HG02981 (cell line): ENCODE measurements around the gene STYX.
"Not testable (repeated sequence)": the region's sequence is repeated elsewhere in the genome, so short reads cannot be mapped to it uniquely, and the experiment has no call there.

Source experiments
- ATAC-seq: cut with Tn5 transposase; IDR thresholded peaks from one replicate; pipeline ENCODE4 v1.9.1; 2021; ENCODE audit warnings: mild to moderate bottlenecking, moderate library complexity; ENCODE audit not compliant: unreplicated experiment

The STYX gene

DNA sequence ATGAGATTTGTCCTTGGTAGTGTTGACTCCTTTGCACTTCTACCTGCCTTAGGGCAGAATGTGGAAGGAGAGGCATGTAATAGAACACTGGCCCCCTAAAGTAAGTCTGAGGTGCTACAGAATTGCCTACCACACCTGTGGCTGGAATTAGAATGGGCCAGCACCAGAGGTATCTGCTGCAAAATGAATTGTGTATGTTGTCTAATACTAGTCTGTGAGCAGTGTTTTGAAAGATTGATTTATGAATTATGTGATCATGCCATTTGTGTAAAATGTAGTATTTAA is 5.7 kb upstream of the STYX start:
- ATAC-seq: no peak

GRCh38 chr14:52727509-52727908 is 2.5 kb upstream of the STYX start:
- ATAC-seq: not testable (repeated sequence)

DNA sequence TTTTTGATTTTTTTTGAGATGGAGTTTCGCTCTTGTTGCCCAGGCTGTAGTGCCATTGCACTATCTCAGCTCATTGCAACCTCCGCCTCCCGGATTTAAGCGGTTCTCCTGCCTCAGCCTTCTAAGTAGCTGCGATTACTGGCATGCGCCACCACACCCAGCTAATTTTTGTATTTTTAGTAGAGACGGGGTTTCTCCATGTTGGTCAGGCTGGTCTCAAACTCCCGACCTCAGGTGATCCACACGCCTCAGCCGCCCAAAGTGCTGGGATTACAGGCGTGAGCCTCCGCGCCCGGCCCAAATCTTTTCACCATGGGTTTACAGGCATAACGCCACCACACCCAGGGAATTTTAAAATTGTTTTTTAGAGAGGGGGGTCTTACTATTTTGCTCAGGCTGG is 931 bp upstream of the STYX start:
- ATAC-seq: not testable (repeated sequence)

DNA sequence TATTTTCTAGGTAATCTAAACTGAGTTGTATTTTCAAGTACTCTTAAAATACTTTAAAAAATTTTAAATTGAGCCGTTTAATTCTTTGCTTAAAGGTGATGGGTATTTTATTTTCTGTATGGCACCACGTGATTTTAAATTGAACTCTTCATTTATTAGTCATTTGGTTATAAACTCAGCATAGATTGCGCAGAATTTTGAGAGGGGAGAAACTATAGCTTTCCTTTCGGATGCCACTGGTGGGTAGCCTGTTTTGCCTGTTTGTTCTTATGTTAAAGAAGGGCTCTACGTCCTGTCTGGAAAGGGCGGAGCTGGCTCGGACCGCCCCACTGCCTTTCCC is 411 bp upstream of the STYX start:
- no peak for ATAC-seq

GRCh38 chr14:52730709-52731111 is 744 bp downstream of the STYX start:
- ATAC-seq: no peak

DNA sequence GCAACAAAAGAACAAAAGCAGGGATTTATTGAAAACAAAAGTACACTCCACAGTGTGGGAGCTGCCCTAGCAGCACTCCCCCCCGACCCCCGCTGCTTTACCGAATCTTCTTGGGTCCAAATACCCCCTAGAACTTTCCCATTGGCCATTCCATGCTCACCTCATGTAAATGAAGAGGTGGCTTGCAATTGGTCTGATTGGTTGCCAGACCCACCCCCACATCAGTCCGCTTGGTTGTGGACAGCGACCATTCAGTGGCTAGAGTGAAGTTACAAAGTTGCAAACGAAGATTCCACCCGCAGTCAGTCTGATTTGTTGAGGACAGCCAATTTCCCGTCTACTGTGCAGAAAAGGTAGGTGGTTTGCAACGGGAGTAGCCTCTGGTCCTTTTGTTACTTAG is 3.9 kb downstream of the STYX start:
- no peak for ATAC-seq

GRCh38 chr14:52735921-52736489 is 6.0 kb downstream of the STYX start:
- ATAC-seq: no peak

- ATAC-seq: no peak
Measured at GRCh38 chr14:52738409-52738808, 8.4 kb downstream of the STYX start.

DNA sequence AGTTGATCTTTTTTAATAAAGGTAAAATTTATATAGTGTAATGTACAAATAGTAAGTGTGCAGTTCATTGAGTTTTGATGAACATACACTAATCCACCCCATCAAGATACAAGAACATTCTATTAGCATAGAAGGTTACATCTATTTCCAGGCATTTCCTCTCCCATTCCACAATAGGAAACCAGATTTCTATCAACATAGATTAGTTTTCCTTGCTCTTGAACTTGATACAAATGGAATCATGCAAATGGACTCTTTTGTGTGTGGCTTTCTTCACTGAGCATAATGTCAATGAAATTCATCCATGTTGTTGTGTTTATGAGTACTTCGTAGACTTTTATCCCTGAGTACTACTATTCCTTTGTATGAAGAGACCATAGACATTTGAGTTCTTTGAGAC is 10.8 kb downstream of the STYX start:
- no peak for ATAC-seq

DNA sequence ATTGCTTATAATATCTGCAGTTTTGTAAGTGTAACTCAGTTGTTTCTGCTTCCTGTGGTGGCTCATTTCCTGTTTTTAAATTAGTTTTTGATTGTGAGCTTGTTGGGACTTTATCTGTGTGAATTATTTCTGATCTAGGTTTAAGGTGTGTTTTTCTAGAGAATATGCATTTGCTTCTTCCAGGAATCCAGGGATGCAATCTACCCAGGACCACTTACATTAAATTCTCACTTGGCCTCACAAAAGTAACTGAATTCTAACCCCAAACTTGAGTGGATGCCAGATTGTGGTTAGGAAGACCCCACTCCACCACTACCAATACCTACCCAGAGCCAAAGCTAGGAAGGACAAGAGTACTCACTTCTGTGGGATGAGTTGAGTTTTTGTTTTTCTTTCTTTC is 11.9 kb downstream of the STYX start:
- no peak for ATAC-seq

DNA sequence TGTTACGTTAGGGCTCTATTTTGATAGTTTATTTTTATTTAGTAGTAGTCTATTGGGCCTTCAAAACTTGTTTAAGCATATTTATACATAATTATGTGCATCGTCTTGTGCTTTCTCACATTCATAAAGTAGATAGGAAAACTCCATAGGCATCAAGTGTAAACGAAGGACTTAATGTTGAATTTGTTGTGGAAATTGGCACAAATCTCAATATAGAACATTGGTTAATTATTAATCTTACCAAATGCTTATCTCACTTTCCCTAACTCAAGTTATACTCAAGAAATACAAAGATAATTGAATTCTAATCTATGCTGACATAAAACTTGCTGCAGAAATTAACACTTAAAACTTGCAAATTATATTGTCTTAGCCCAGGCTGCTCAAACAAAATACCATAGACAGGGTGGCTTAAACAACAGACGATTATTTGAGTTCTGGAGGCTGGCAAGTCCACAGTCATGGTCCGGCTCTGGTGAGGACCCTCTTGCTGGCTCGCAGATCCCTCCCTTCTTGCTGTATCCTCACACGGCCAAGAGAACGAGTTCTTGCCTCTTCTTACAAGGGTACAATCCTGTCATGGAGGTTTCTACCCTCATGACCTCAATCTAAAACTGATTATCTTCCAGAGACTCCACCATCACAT is 18.8 kb downstream of the STYX start:
- no peak for ATAC-seq

- no peak for ATAC-seq
Measured at GRCh38 chr14:52755607-52756316, 25.8 kb downstream of the STYX start.

- ATAC-seq: no peak
Measured at GRCh38 chr14:52759145-52759544, 29.2 kb downstream of the STYX start.

GRCh38 chr14:52762923-52763322 is 33.0 kb downstream of the STYX start:
- not testable (repeated sequence) for ATAC-seq

GRCh38 chr14:52767058-52767833 is 37.3 kb downstream of the STYX start:
- ATAC-seq: no peak

DNA sequence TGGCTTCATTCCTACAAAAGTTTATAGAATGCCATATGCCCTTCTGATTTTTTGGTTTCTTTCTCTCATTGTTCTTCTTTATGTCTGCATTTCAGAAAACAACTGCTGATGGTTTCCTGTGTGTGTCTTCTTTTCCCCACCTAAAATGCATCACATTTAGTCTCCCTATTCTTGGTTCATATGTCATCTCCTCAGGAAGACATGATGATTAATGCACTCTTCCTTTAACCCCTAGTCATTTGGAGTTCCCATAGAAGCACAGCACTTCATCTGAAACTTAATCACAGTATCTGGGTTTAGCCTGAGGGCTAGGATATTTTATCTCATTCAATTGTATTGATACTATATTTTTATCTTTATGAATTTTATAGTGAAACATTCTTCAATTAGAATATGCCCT is 39.9 kb downstream of the STYX start:
- ATAC-seq: no peak

GRCh38 chr14:52776816-52777215 is 46.9 kb downstream of the STYX start:
- ATAC-seq: no peak

GRCh38 chr14:52778702-52779101 is 48.7 kb downstream of the STYX start:
- no peak for ATAC-seq

GRCh38 chr14:52780893-52781292 is 50.9 kb downstream of the STYX start:
- ATAC-seq: no peak

DNA sequence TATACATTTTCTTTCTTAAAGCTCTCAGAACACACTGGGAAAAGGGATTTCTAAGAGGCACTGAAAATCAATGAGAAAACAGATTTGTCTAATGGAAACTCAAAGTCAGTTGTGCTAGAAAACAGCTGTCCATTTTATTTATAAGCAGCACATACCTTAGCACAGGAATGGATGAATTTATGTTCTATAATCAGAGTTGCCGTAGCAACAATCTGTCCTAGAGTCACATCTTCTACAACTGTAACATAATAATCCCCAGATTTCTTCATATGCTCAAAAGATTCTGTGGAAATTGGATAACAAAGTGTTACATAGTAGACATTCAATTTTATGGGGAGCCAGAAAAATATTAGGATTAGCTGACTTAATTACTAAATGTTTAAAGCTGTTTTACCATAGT is 51.7 kb downstream of the STYX start:
- no peak for ATAC-seq

GRCh38 chr14:52783206-52783605 is 53.2 kb downstream of the STYX start:
- ATAC-seq: no peak

- no peak for ATAC-seq
Measured at GRCh38 chr14:52786887-52787286, 56.9 kb downstream of the STYX start.
